T47D (cell line): ENCODE results near the gene APOOL.
"Not testable (repeated sequence)": the region's sequence is repeated elsewhere in the genome, so short reads cannot be mapped to it uniquely, and the experiment has no call there.

Source experiments
- DNase-seq, 2 experiments: peaks; one replicate each; pipeline versions ENCODE4 v3.0.0 to v3.0.0-alpha.2; 2011 to 2012; ENCODE audit warnings: low read depth in 1 of 2, low spot score in 1 of 2
- JUND ChIP-seq: IDR thresholded peaks from 2 replicates; pipeline ENCODE4 v1.6.1; 2012; ENCODE audit warnings: low read depth
- in situ Hi-C: cut with HindIII; loops from 2 replicates; pipeline ENCODE4 v1.10.0; 2016; ENCODE audit warnings: low sequenced_read_pairs, low pct_unique_long_range_greater_than_20kb

The APOOL gene, protein sequence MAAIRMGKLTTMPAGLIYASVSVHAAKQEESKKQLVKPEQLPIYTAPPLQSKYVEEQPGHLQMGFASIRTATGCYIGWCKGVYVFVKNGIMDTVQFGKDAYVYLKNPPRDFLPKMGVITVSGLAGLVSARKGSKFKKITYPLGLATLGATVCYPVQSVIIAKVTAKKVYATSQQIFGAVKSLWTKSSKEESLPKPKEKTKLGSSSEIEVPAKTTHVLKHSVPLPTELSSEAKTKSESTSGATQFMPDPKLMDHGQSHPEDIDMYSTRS

DNA sequence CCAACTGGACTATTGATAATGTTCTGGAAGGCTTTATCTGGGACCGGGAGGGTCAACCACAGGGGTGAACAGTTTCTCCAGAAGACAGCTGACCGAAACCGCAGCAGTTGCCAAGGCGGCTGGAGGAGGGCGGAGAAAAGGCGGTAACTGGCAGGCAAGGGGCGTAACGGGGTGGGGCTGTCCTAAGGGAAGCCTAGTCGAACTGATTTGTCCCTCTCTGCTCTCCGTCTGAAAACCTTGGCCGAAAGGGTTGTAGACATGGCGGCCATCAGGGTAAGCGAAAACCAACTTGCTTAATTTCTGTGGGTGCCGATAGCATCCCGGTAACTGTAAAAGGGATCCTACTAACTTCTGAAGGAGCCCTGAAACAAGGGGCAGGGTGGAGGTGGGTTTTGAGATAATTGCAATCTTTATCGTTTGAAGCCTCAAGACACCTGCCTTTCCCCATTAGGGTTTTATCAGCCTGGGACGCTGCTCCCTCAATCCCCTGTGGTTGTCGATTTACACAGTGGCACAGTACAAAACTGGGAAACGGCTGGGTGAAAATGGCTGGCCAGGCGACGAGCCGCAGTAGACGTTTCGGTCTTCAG lies at the start of gene APOOL:
Gene APOOL, plus strand, starts transcription at position 223 of the 590 bp plus-strand sequence. Its CDS starts 36 bp downstream, at position 259.
- TF ChIP-seq JUND = no peak
- peak; percentile 7 to 86 for DNase-seq
- in situ Hi-C loops = no loop called here

DNA sequence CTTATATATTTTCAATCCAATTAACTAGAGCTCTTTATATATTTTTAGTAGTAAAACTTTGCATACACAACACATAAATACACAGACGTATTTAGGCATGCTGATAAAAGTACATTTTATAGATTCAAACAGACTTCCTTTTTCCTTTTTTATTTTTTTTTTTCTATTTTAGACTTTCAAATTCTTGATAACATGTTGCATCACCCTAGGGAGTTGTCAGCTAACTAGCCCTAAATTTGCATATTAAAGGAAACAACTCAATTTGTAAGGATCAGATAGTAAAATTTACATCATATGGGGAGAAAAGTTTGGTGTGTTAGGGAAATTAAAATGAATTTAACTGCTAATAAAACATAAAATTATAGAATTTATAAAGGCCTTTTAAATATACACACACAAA lies 47.4 kb upstream of the APOOL start:
- no peak for TF ChIP-seq JUND
- in situ Hi-C loops = no loop called here
- DNase-seq = no peak

DNA sequence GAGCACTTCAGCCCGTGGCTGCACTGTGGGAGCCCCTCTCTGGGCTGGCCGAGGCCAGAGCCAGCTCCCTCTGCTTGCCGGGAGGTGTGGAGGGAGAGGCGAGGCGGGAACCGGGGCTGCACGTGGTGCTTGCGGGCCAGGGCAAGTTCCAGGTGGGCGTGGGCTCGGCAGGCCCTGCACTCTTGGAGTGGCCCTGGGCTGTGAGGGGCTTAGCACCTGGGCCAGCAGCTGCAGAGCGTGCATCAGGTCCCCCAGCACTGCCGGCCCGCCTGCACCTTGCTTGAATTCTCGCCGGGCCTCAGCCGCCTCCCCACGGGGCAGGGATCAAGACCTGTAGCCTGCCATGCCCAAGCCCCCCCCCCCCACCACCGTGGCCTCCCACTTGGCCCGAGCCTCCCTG lies 28.9 kb upstream of the APOOL start:
- no peak for DNase-seq
- no peak for TF ChIP-seq JUND
- in situ Hi-C loops = no loop called here

DNA sequence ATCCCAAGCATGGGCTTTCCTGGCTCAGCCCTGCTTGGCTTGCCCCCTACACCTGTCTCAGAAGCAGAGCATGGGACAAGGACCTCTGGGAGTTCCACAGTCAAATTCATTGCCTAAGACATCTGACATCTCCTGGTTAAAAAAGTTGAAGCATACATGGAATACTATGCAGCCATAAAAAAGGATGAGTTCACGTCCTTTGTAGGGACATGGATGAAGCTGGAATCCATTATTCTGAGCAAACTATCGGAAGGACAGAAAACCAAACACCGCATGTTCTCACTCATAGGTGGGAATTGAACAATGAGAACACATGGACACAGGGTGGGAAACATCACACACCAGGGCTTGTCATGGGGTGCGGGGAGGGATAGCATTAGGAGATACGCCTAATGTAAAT lies 11.9 kb upstream of the APOOL start:
- in situ Hi-C loops, DNase-seq: not testable (repeated sequence)

DNA sequence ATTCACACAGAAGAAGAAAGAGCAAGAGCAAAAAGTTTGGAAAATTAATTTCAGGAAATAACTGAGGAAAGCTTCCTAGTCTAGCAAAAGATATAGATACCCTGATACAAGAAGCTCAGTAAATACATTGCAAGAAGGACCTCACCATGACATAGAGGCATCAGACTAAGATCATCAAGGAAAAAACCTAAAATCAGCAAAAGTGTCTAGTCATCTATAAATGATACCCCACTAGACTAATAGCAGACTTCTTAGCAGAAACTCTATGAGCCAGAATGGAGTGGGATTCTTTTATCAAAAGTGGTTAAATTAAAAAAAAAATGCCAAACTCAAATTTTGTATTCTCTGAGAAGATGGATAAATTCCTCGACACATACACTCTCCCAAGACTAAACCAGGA lies 10.5 kb upstream of the APOOL start:
- in situ Hi-C loops = no loop called here
- no peak for DNase-seq
- TF ChIP-seq JUND = no peak

DNA sequence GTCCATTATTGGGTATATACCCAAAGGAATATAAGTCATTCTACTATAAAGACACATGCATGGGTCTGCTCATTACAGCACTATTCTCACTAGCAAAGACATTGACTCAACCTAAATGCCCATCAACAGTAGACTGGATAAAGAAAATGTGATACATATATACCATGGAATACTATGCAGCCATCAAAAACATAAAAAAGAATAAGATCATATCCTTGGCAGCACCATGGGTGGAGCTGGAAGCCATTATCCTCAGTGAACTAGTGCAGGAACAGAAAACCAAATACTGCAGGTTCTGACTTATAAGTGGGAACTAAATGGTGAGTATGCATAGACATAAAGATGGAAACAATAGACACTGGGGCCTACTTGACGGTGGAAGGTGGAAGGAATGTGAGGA lies 2.3 kb upstream of the APOOL start:
- no peak for TF ChIP-seq JUND
- no peak for DNase-seq
- in situ Hi-C loops = no loop called here

DNA sequence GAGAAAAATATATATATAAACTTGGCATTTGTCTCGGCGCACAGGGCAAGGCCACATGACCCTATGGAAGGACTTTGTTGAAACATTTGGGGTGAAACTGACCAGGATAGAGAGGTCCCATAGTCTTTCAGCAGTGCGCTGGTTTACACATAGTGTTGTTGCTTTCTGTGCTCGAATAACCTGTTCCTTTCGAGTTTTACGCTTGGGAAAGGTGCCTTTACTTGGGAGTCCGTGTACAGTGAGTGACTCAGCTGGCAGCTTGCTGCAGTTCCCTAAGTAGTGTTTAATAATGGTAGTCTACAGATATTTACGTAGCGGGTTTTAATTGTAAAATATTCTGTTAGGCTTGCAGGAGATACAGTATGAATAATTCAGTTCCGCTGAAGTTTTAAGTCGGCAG lies 578 bp downstream of the APOOL start:
- no peak for TF ChIP-seq JUND
- in situ Hi-C loops = no loop called here
- DNase-seq = peak in 1 of 2 experiments; percentile 13

DNA sequence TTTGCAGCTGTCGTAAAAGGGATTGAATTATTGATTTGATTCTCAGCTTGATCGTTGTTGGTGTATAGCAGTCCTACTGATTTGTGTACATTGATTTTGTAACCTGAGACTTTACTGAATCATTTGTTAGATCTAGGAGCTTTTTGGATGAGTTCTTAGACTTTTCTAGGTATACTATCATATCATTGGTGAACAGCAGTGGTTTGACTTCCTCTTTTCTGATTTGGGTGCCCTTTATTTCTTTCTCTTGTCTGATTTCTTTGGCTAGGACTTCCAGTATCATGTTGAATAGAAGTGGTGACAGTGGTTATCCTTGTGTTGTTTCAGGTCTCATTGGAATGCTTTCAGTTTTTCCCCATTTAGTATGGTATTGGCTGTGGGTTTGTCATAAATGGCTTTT lies 8.4 kb downstream of the APOOL start:
- in situ Hi-C loops = no loop called here
- no peak for TF ChIP-seq JUND
- DNase-seq = no peak

DNA sequence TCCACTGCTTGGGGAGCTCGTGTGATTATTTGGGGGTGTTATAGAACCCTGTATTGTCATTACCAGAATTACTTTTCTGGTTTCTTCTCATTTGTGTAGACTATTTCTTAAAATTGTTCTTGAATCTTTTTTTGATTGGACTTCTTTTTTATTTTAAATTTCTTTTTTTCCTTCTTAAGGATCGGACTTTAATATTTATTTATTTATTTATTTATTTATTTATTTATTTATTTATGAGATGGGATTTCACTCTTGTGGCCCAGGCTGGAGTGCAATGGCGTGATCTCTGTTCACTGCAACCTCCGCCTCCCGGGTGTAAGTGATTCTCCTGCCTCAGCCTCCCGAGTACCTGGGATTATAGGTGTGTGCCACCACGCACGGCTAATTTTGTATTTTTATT lies 11.7 kb downstream of the APOOL start:
- in situ Hi-C loops, DNase-seq: not testable (repeated sequence)

DNA sequence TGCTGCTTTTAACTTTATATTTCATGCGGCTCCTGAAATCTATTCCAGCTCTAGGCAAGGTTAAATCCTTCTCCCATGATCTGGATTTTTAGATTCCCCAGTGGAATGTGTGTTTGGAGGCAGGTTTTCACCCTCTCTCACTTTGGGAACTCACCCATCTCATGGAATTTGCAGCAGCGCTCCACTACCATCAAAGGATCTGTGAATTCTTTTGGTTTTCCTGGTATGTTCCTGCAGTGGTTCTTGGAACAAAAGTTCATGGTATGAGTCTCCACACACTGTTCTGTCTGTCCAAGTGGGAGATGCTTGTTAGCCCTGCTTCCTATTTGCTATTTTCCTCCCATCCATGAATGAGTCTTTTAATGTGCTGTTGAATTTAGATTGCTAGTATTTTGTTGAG lies 14.0 kb downstream of the APOOL start:
- TF ChIP-seq JUND = no peak
- no peak for DNase-seq
- in situ Hi-C loops = no loop called here

DNA sequence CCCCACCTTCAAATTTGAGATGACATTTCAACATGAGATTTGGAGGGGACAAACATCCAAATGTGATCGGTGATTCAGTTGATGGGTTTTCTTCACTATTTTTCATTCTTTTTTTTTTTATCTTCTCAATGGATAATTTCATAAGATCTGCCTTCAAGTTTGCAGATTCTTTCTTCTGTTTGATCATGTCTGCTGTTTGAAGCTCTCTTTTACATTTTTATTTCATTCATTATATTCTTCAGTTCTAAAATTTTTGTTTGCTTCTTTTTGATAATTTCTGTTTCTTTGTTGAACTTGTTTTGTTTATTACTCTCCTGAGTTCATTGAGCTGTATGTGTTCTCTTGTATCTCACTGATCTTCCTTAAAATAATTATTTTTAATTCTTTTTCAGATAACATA lies 14.8 kb downstream of the APOOL start:
- in situ Hi-C loops = no loop called here
- DNase-seq = no peak
- TF ChIP-seq JUND = no peak

DNA sequence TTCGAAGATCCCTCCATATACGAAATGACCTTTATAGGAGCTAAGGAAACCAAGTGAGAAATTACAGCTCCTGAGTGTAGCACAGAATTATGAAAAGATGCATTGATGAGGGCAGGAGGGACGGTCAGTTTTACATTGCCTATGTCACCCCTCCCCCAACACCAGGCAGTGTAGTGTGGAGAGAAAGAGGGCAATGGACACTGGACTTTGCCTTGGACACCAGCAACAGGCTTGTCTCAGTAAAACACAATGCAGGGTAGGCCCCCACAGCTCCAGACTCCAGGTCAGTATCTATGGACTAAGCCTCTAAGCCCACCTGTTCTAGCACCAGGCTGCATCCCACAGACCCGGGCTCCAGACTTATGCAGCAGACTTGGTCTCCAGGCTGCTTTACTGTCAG lies 16.5 kb downstream of the APOOL start:
- in situ Hi-C loops = no loop called here
- no peak for TF ChIP-seq JUND
- DNase-seq = no peak

DNA sequence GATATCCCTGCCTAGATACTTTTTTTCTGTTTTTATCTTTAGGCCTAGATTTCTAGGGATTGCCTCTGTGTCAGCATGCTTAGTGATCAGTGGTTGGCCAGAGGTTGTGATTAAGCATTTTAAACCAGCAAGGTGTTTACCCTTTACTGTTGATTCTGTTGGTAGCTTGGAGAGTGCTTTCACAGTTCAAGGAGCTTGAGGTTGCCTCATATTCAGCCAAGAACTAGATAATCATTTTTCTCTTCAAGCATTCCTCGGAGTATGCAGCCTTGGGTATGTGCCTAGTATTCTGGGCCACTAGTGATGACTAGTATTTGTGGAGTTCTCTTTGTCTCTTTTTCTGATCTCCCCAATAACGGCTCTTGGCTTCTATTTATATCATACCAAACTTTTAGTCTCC lies 20.4 kb downstream of the APOOL start:
- no peak for TF ChIP-seq JUND
- no peak for DNase-seq

DNA sequence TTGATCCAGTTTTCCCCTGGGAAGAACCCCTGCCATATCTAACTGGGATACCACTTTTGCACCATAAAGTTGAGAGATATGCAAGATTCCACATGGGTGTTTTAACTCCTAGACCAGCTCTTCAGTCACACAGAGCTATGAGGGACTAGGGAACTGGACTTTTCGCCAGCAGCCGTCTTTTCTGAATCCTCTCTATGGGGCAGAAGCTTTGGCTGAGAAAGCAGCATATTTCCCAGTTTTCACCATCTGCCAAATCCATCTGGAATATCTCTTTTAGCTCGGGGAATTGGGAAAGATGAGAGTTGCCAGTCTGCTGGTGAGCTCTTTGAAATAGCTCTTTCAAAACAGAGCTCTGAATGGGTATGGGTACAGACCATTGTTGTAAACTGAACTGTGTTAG lies 20.9 kb downstream of the APOOL start:
- no peak for DNase-seq
- in situ Hi-C loops = no loop called here
- no peak for TF ChIP-seq JUND

More for the DNA sequence above, 20.4 kb downstream of the APOOL start:
- in situ Hi-C loops = no loop called here
